ENCODE results near the gene GADD45A.

DNA sequence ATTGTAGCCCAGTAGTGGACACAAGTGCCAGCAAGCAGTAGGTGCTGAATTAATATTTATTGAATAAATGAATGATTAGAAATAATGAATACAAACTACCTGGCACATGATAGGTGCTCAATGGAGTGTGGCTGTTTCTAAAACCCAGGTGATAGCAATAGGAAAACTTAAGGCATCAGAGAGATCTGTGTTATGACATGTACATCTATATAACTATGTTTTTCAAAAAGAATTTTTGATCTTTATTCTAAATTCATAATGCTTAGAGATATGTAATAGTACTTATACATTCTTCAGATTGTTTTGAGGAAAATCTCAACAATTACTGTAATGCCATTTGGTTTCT lies 5.0 kb downstream of the GADD45A start:
- TF ChIP-seq, protein P1, sequence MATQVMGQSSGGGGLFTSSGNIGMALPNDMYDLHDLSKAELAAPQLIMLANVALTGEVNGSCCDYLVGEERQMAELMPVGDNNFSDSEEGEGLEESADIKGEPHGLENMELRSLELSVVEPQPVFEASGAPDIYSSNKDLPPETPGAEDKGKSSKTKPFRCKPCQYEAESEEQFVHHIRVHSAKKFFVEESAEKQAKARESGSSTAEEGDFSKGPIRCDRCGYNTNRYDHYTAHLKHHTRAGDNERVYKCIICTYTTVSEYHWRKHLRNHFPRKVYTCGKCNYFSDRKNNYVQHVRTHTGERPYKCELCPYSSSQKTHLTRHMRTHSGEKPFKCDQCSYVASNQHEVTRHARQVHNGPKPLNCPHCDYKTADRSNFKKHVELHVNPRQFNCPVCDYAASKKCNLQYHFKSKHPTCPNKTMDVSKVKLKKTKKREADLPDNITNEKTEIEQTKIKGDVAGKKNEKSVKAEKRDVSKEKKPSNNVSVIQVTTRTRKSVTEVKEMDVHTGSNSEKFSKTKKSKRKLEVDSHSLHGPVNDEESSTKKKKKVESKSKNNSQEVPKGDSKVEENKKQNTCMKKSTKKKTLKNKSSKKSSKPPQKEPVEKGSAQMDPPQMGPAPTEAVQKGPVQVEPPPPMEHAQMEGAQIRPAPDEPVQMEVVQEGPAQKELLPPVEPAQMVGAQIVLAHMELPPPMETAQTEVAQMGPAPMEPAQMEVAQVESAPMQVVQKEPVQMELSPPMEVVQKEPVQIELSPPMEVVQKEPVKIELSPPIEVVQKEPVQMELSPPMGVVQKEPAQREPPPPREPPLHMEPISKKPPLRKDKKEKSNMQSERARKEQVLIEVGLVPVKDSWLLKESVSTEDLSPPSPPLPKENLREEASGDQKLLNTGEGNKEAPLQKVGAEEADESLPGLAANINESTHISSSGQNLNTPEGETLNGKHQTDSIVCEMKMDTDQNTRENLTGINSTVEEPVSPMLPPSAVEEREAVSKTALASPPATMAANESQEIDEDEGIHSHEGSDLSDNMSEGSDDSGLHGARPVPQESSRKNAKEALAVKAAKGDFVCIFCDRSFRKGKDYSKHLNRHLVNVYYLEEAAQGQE (IDR thresholded peaks at IDR 0.05; ENCODE audit: insufficient read depth in 1 of 2, low read depth in 2 of 2, low read length in 2 of 2): no peak
- no peak for TF ChIP-seq SIN3A (IDR thresholded peaks at IDR 0.05; ENCODE audit: borderline replicate concordance, insufficient read depth, low read length)
- TF ChIP-seq POLR2AphosphoS5 (IDR thresholded peaks at IDR 0.05; ENCODE audit: low read depth, low read length): no peak
- no peak for TF ChIP-seq TAF1 (IDR thresholded peaks at IDR 0.05; ENCODE audit: borderline replicate concordance, insufficient read depth, low read length)

Measured in PFSK-1 (cell line).